Progenitor cell of endocrine pancreas (in vitro differentiated cells): ENCODE results near the gene MRC2. TPM values are rescaled to one million over a fixed set of nuclear protein-coding genes. Genes with fewer than 3 reads are reported as not detected.

Experiments
- DNase-seq: peaks from one replicate; pipeline ENCODE4 v3.0.0; 2021; ENCODE audit warnings: low spot score; ENCODE audit not compliant: unreplicated experiment
- H3K27ac Mint-ChIP-seq: 2 replicates; pipeline ENCODE4 v1.8.0; 2021; ENCODE audit warnings: mild to moderate bottlenecking, moderate library complexity, mixed read lengths
- H3K27me3 Mint-ChIP-seq: 2 replicates; pipeline ENCODE4 v1.8.0; 2021; ENCODE audit warnings: mixed read lengths
- H3K36me3 Mint-ChIP-seq: 2 replicates; pipeline ENCODE4 v1.8.0; 2022; ENCODE audit warnings: mixed read lengths; ENCODE audit not compliant: insufficient read depth
- H3K4me1 Mint-ChIP-seq: 2 replicates; pipeline ENCODE4 v1.8.0; 2021; ENCODE audit warnings: low read depth, mixed read lengths
- H3K4me3 Mint-ChIP-seq: 2 replicates; pipeline ENCODE4 v1.8.0; 2021; ENCODE audit warnings: low read depth, mild to moderate bottlenecking, moderate library complexity, mixed read lengths
- H3K9me3 Mint-ChIP-seq: 2 replicates; pipeline ENCODE4 v1.8.0; 2021; ENCODE audit warnings: low read depth, mixed read lengths
- total RNA-seq: library from RNA; stranded (reverse); gene quantifications from 2 replicates; pipeline ENCODE4 v1.2.1, GENCODE V29; 2021
- TF ChIP-seq, protein P1 (sequence below): fragments of 200-600 bp; sonication (generic); IDR thresholded peaks from one replicate; pipeline ENCODE4 v1.5.0; 2021; ENCODE audit warnings: antibody characterized with exemption, mild to moderate bottlenecking; ENCODE audit not compliant: unreplicated experiment

Gene MRC2
- total RNA-seq, 1 donor from 2014 or later: 4.9 TPM

- no peaks in the 10 kb centered on the region for H3K4me1 Mint-ChIP-seq
- no peak overlapping the region for H3K27ac Mint-ChIP-seq
- no peaks in the 10 kb centered on the region for H3K36me3 Mint-ChIP-seq
Observed at GRCh38 chr17:62725791-62726249, 98.3 kb downstream of the MRC2 start.

DNA sequence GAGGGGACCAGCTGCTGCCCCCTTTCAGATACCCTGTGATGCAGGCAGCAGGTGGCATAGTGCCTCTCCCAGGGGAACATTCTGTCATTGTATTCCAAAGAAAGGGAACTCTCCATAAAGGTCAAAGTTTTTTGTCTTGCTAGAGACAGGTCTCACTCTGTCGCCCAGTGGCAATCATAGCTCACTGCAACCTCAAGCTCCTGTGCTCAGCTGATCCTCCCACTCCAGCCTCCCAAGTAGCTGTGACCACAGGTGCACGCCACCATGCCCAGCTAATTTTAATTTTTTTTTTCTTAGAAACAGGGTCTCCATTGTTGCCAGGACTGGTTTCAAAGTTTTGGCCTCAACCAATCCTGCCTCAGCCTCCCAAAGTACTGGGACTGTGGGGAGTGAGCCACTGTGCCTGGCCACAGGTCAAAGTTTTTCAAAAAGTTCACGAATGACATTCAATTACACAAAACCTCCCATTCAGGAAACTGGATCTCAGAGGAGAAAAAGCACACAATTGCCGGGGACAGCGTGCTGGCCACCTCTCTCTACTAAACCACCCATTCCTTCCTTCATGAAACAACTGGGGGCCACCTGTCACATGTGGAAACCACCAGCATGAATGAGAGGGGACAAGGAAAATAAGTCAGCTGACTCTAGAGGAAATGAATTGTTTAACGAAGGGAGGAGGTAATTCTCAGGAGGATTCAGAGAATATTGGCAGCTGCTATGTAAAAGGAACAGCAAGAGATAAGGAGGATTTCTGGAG is 100.6 kb downstream of the MRC2 start:
- Mint-ChIP-seq H3K27ac (no peak overlapping the region), H3K4me1 (peaks cover 5% of the 10 kb centered on the region), H3K4me3 (no peak overlapping the region), H3K9me3 (no peaks in the 10 kb centered on the region), H3K27me3 (peaks cover 14% of the 10 kb centered on the region), H3K36me3 (no peaks in the 10 kb centered on the region)
- DNase-seq: no peak
- TF ChIP-seq, protein P1, sequence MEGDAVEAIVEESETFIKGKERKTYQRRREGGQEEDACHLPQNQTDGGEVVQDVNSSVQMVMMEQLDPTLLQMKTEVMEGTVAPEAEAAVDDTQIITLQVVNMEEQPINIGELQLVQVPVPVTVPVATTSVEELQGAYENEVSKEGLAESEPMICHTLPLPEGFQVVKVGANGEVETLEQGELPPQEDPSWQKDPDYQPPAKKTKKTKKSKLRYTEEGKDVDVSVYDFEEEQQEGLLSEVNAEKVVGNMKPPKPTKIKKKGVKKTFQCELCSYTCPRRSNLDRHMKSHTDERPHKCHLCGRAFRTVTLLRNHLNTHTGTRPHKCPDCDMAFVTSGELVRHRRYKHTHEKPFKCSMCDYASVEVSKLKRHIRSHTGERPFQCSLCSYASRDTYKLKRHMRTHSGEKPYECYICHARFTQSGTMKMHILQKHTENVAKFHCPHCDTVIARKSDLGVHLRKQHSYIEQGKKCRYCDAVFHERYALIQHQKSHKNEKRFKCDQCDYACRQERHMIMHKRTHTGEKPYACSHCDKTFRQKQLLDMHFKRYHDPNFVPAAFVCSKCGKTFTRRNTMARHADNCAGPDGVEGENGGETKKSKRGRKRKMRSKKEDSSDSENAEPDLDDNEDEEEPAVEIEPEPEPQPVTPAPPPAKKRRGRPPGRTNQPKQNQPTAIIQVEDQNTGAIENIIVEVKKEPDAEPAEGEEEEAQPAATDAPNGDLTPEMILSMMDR: no peak

More at GRCh38 chr17:62725791-62726249, 98.3 kb downstream of the MRC2 start:
- H3K9me3 Mint-ChIP-seq: no peaks in the 10 kb centered on the region
- DNase-seq: no peak
- H3K4me3 Mint-ChIP-seq: no peak overlapping the region
- peaks cover 14% of the 10 kb centered on the region for H3K27me3 Mint-ChIP-seq
- TF ChIP-seq, protein P1: no peak

GRCh38 chr17:62732125-62732524 is 104.7 kb downstream of the MRC2 start:
- Mint-ChIP-seq H3K27me3 (peaks cover 17% of the 10 kb centered on the region), H3K36me3 (no peaks in the 10 kb centered on the region), H3K9me3 (no peaks in the 10 kb centered on the region), H3K4me1 (peaks cover 7% of the 10 kb centered on the region), H3K4me3 (no peak overlapping the region), H3K27ac (no peak overlapping the region)
- DNase-seq: no peak
- TF ChIP-seq, protein P1: no peak

GRCh38 chr17:62735044-62735651 is 107.7 kb downstream of the MRC2 start:
- Mint-ChIP-seq H3K4me1 (peaks cover 7% of the 10 kb centered on the region), H3K27ac (no peak overlapping the region), H3K27me3 (peaks cover 17% of the 10 kb centered on the region), H3K9me3 (no peaks in the 10 kb centered on the region), H3K4me3 (no peak overlapping the region), H3K36me3 (no peaks in the 10 kb centered on the region)
- TF ChIP-seq, protein P1: no peak
- no peak for DNase-seq

DNA sequence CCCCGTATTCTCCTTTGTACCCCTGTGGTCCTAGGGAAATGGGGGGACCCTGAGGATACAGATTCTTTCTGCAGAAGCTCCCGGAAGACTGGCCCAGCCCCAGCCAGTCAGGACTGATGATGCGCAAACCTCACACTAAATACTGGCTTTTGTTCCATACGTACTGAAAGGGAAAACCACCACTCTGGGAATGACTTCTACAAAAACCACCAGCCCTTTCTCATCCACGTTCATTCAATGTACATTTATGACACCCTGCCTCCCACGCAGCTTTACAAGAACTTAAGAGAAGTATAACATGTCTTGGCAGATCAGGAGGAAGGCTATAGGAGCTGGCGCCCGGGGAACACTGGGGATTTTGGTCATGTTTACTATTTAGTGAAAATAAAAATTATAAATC is 110.0 kb downstream of the MRC2 start:
- no peak for DNase-seq
- Mint-ChIP-seq H3K4me1 (peaks cover 2% of the 10 kb centered on the region), H3K4me3 (no peak overlapping the region), H3K27ac (no peak overlapping the region), H3K36me3 (no peaks in the 10 kb centered on the region), H3K27me3 (peaks cover 17% of the 10 kb centered on the region), H3K9me3 (no peaks in the 10 kb centered on the region)
- TF ChIP-seq, protein P1: no peak
